Type B pancreatic cell (in vitro differentiated cells): Measurements from ENCODE around the gene GALK2. TPM values are rescaled to one million over a fixed set of nuclear protein-coding genes. Genes with fewer than 3 reads are reported as not detected.

Experiments used
- DNase-seq: peaks from one replicate; pipeline ENCODE4 v3.0.0; 2021; ENCODE audit warnings: mixed read lengths; ENCODE audit not compliant: unreplicated experiment; ENCODE audit errors: extremely low spot score
- H3K27ac Mint-ChIP-seq: 2 replicates; pipeline ENCODE4 v1.8.0; 2021; ENCODE audit warnings: mild to moderate bottlenecking, mixed read lengths
- H3K27me3 Mint-ChIP-seq: 2 replicates; pipeline ENCODE4 v1.8.0; 2021; ENCODE audit warnings: mixed read lengths
- H3K36me3 Mint-ChIP-seq: 2 replicates; pipeline ENCODE4 v1.8.0; 2021; ENCODE audit warnings: mixed read lengths
- H3K4me1 Mint-ChIP-seq: one replicate; pipeline ENCODE4 v1.8.0; 2021; ENCODE audit warnings: mixed read lengths; ENCODE audit not compliant: unreplicated experiment
- H3K4me3 Mint-ChIP-seq: 2 replicates; pipeline ENCODE4 v1.8.0; 2021; ENCODE audit warnings: mild to moderate bottlenecking, mixed read lengths
- H3K9me3 Mint-ChIP-seq: 2 replicates; pipeline ENCODE4 v1.8.0; 2021; ENCODE audit warnings: mixed read lengths
- CTCF ChIP-seq: fragments of 200-600 bp; sonication (generic); conservative IDR thresholded peaks from 2 replicates; pipeline ENCODE4 v1.5.0; 2021; ENCODE audit warnings: antibody characterized with exemption, mild to moderate bottlenecking
- total RNA-seq: library from RNA; stranded (reverse); gene quantifications from 2 replicates; pipeline ENCODE4 v1.2.1, GENCODE V29; 2021; ENCODE audit warnings: low replicate concordance

Gene GALK2
- total RNA-seq, 1 donor from 2014 or later: 24.9 TPM

DNA sequence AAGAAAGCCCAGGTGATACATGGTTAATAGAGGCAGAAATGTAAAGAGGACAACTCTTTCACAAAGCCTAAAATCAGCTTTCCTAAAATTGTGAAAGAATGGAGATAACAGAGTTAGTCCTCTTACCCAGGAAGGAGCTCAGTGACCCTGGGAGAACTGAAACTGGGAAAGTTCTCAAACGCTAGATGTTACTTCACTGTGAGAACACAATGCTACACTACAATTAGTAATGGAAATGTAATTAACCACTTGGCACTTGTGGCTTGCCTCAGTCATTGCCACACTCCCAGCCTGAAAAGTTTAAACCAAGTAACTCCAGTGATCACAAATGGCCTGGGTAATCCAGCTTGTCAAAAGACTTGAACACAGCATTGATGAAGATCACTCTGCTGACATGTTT, 150.3 kb downstream of the GALK2 start:
- DNase-seq: no peak
- no peaks in the 10 kb centered on the region for H3K9me3 Mint-ChIP-seq
- no peak overlapping the region for H3K4me3 Mint-ChIP-seq
- no peak for TF ChIP-seq CTCF
- peaks cover 23% of the 10 kb centered on the region for H3K36me3 Mint-ChIP-seq
- peaks cover 12% of the 10 kb centered on the region for H3K4me1 Mint-ChIP-seq
- no peaks in the 10 kb centered on the region for H3K27me3 Mint-ChIP-seq
- no peak overlapping the region for H3K27ac Mint-ChIP-seq

GRCh38 chr15:49323207-49323606, 153.2 kb downstream of the GALK2 start:
- H3K27me3 Mint-ChIP-seq: no peaks in the 10 kb centered on the region
- no peaks in the 10 kb centered on the region for H3K9me3 Mint-ChIP-seq

DNA sequence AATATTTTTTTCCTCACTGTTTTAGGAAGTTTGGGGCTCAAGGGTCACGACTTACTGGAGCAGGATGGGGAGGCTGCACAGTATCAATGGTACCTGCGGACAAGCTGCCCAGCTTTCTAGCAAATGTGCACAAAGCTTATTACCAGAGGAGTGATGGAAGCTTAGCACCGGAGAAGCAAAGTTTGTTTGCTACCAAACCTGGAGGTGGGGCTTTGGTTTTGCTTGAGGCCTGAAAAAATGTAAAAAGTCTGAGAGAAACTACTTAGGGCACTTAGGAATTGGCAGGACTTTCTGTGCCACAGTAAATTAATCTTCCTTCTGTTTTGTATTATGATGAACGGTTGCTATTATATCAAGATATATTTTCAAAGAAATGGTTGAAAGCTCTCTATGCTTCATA, 157.9 kb downstream of the GALK2 start:
- H3K36me3 Mint-ChIP-seq: peaks cover 26% of the 10 kb centered on the region
- peaks cover 11% of the 10 kb centered on the region for H3K4me1 Mint-ChIP-seq
- no peak for DNase-seq
- no peak overlapping the region for H3K4me3 Mint-ChIP-seq
- no peaks in the 10 kb centered on the region for H3K27me3 Mint-ChIP-seq
- H3K27ac Mint-ChIP-seq: no peak overlapping the region
- no peak for TF ChIP-seq CTCF
- no peaks in the 10 kb centered on the region for H3K9me3 Mint-ChIP-seq

More at GRCh38 chr15:49323207-49323606, 153.2 kb downstream of the GALK2 start:
- peaks cover 11% of the 10 kb centered on the region for H3K4me1 Mint-ChIP-seq
- DNase-seq: no peak
- H3K27ac Mint-ChIP-seq: no peak overlapping the region
- peaks cover 22% of the 10 kb centered on the region for H3K36me3 Mint-ChIP-seq
- no peak overlapping the region for H3K4me3 Mint-ChIP-seq
- TF ChIP-seq CTCF: no peak

DNA sequence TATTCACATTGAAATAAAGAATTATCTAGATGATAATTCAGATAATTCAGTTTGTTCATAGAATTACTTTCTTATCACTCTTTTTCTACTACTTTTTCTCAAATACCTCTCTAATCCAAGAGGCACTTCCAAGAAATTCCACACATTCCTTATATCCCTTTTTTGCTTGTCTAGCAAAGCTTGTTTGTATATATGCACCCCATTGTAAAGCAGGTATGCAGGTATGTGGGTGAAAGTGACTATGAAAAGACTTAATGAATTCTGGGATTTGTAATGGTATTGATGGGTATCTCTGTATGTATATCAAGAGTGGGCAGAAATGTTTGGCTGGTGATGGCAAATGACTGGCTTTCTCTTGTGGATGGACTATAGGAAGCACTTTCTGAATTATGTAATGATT, 158.9 kb downstream of the GALK2 start:
- no peak for TF ChIP-seq CTCF
- H3K4me3 Mint-ChIP-seq: no peak overlapping the region
- peaks cover 7% of the 10 kb centered on the region for H3K4me1 Mint-ChIP-seq
- no peaks in the 10 kb centered on the region for H3K27me3 Mint-ChIP-seq
- H3K36me3 Mint-ChIP-seq: peaks cover 26% of the 10 kb centered on the region
- no peak for DNase-seq
- H3K27ac Mint-ChIP-seq: no peak overlapping the region
- H3K9me3 Mint-ChIP-seq: no peaks in the 10 kb centered on the region

- no peak for TF ChIP-seq CTCF
- no peak for DNase-seq
- Mint-ChIP-seq H3K27me3 (no peaks in the 10 kb centered on the region), H3K27ac (no peak overlapping the region), H3K9me3 (no peaks in the 10 kb centered on the region), H3K36me3 (peaks cover 26% of the 10 kb centered on the region), H3K4me1 (peaks cover 5% of the 10 kb centered on the region), H3K4me3 (no peak overlapping the region)
These were observed 160.1 kb downstream of the GALK2 start for GRCh38 chr15:49330166-49330565.

DNA sequence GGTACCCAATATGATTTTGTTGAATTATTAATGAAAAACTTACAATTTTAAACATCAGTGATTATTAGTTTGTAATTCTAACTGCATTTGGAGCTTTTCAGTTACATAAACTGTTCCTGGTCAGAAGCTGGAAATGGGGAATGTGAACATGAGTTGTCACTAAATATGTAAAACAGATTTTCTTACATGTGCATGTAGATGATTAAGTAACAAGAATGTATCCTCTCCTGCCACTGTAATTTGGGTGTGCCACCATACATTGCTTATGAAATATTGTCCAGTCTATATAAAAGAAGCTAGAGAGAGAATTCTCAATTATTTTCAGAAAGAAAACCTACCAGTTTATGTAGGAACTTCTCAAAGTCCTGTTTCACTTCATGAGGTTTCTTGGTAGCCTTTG, 161.4 kb downstream of the GALK2 start:
- no peak for TF ChIP-seq CTCF
- H3K36me3 Mint-ChIP-seq: peaks cover 26% of the 10 kb centered on the region
- DNase-seq: no peak
- no peaks in the 10 kb centered on the region for H3K9me3 Mint-ChIP-seq
- no peaks in the 10 kb centered on the region for H3K27me3 Mint-ChIP-seq
- H3K4me1 Mint-ChIP-seq: no peaks in the 10 kb centered on the region
- H3K4me3 Mint-ChIP-seq: no peak overlapping the region
- H3K27ac Mint-ChIP-seq: no peak overlapping the region
